Stimulated activated CD4-positive, alpha-beta T cell treated with anti-CD3 and anti-CD28 coated beads, Interleukin-1b, Interleukin-23, amount 100 ng/mL, for 4 hours (primary cell): Measurements from ENCODE around the gene CNTN4.
"Not testable (repeated sequence)": the region's sequence is repeated elsewhere in the genome, so short reads cannot be mapped to it uniquely, and the experiment has no call there.

ENCODE experiments used
- DNase-seq, 2 donors: peaks; one replicate each; pipeline ENCODE4 v3.0.0-alpha.2; 2020; ENCODE audit warnings: low read depth in 2 of 2

Gene CNTN4

GRCh38 chr3:2967871-2968270 lies 869.2 kb downstream of the CNTN4 start:
- no peak for DNase-seq

- DNase-seq = no peak
Observed at GRCh38 chr3:2968475-2968874, 869.8 kb downstream of the CNTN4 start.

GRCh38 chr3:2976212-2976611 lies 877.5 kb downstream of the CNTN4 start:
- DNase-seq = no peak

- no peak for DNase-seq
Observed at GRCh38 chr3:2976796-2977195, 878.1 kb downstream of the CNTN4 start.

- DNase-seq = no peak
Observed at GRCh38 chr3:2978977-2979732, 880.5 kb downstream of the CNTN4 start.

- DNase-seq = no peak
Observed at GRCh38 chr3:2984005-2984830, 885.6 kb downstream of the CNTN4 start.

GRCh38 chr3:2984831-2985220 lies 886.2 kb downstream of the CNTN4 start:
- DNase-seq = no peak

GRCh38 chr3:2985479-2985878 lies 886.8 kb downstream of the CNTN4 start:
- no peak for DNase-seq

- DNase-seq = no peak
Observed at GRCh38 chr3:2992534-2992933, 893.9 kb downstream of the CNTN4 start.

GRCh38 chr3:2993130-2993529 lies 894.5 kb downstream of the CNTN4 start:
- not testable (repeated sequence) for DNase-seq

- DNase-seq = no peak
Observed at GRCh38 chr3:2993736-2994135, 895.1 kb downstream of the CNTN4 start.

GRCh38 chr3:2995195-2995594 lies 896.5 kb downstream of the CNTN4 start:
- DNase-seq = no peak

GRCh38 chr3:3005146-3005744 lies 906.6 kb downstream of the CNTN4 start:
- no peak for DNase-seq

- no peak for DNase-seq
Observed at GRCh38 chr3:3013317-3014052, 914.8 kb downstream of the CNTN4 start.

- no peak for DNase-seq
Observed at GRCh38 chr3:3015185-3016089, 916.8 kb downstream of the CNTN4 start.

- no peak for DNase-seq
Observed at GRCh38 chr3:3016226-3016625, 917.6 kb downstream of the CNTN4 start.

- no peak for DNase-seq
Observed at GRCh38 chr3:3020209-3020608, 921.5 kb downstream of the CNTN4 start.

- DNase-seq = no peak
Observed at GRCh38 chr3:3023111-3023745, 924.6 kb downstream of the CNTN4 start.

GRCh38 chr3:3027976-3028567 lies 929.4 kb downstream of the CNTN4 start:
- DNase-seq = no peak

- no peak for DNase-seq
Observed at GRCh38 chr3:3031326-3031725, 932.7 kb downstream of the CNTN4 start.
